Esophagus (tissue), 2 donors: Measurements from ENCODE around the gene MLLT10. TPM values are rescaled to one million over a fixed set of nuclear protein-coding genes. Genes with fewer than 3 reads are reported as not detected.

Experiments used
- H3K27ac ChIP-seq, 2 donors: one replicate each; pipeline ENCODE4 v1.5.1; 2013; ENCODE audit warnings: low read depth in 2 of 2, mild to moderate bottlenecking in 2 of 2, inconsistent platforms in 1 of 2, low read length in 1 of 2, moderate library complexity in 1 of 2
- H3K27me3 ChIP-seq, 2 donors: one replicate each; pipeline ENCODE4 v1.6.1; 2013; ENCODE audit warnings: low read length in 2 of 2, control low read depth in 1 of 2, mild to moderate bottlenecking in 1 of 2; ENCODE audit not compliant: insufficient read depth in 2 of 2, control insufficient read depth in 1 of 2
- H3K36me3 ChIP-seq, 2 donors: one replicate each; pipeline ENCODE4 v1.6.1; 2013; ENCODE audit warnings: low read length in 1 of 2; ENCODE audit not compliant: control insufficient read depth in 2 of 2, insufficient read depth in 2 of 2
- H3K4me1 ChIP-seq, 2 donors: one replicate each; pipeline ENCODE4 v1.6.1; 2013; ENCODE audit warnings: low read length in 1 of 2; ENCODE audit not compliant: control insufficient read depth in 2 of 2, insufficient read depth in 2 of 2
- H3K4me3 ChIP-seq, 2 donors: one replicate each; pipeline ENCODE4 v1.5.1; 2013; ENCODE audit warnings: low read length in 2 of 2, mild to moderate bottlenecking in 2 of 2, low read depth in 1 of 2, moderate library complexity in 1 of 2
- H3K9me3 ChIP-seq, 2 donors: one replicate each; pipeline ENCODE4 v1.6.1; 2013; ENCODE audit warnings: mild to moderate bottlenecking in 2 of 2, low read depth in 1 of 2, low read length in 1 of 2, moderate library complexity in 1 of 2; ENCODE audit not compliant: control insufficient read depth in 2 of 2, insufficient read depth in 1 of 2
- WGBS, 2 donors: extraction: QIAGEN DNeasy Blood & Tissue Kit; methylation state at CpG; one replicate each; pipeline ENCODE4 v1.1.7; 2013; 5-methylcytosine and 5-hydroxymethylcytosine counted together
- polyA plus RNA-seq, 2 donors: library from polyadenylated mRNA; stranded (reverse); fragments of 200-250 nt; gene quantifications; one replicate each; pipeline ENCODE4 v1.2.3, GENCODE V29; 2013
- donor health status: healthy with polysubstance abuse.
- donor health status: Bipolar disorder and iron deficiency.

Gene MLLT10
- polyA plus RNA-seq, 2 donors: 14.2 to 17.7 TPM

DNA sequence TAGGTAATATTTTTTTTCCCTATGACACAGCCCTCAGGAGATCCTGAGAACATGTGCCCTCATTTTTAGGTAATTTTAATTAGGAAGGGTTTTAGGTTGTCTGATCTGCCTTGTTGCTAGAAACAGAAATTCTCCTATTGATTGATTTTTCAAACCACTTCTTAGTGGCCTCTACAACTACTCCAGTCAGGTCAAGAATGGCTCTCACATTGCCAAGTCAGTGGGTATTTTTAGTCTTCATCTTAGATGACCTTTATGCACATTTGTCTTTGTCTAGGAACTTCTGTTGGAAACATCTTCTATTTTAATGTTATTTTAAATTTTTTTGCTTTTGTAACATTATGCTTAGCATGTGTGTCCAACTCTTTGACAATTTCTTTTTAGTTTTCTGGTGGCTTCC lies 162.3 kb downstream of the MLLT10 start:
- Histone ChIP-seq H3K27ac (no peak overlapping the region), H3K4me3 (no peak overlapping the region), H3K36me3 (no peaks in the 10 kb centered on the region), H3K4me1 (no peaks in the 10 kb centered on the region), H3K27me3 (no peaks in the 10 kb centered on the region), H3K9me3 (no peaks in the 10 kb centered on the region)

GRCh38 chr10:21699575-21699974 lies 165.5 kb downstream of the MLLT10 start:
- 97 to 99% methylated on average over 3 of the region's 3 CpGs for WGBS, 2 donors
- Histone ChIP-seq H3K27ac (no peak overlapping the region), H3K4me3 (no peak overlapping the region), H3K36me3 (no peaks in the 10 kb centered on the region), H3K9me3 (no peaks in the 10 kb centered on the region), H3K27me3 (no peaks in the 10 kb centered on the region), H3K4me1 (no peaks in the 10 kb centered on the region)

- Histone ChIP-seq H3K4me1 (peaks cover 4 to 5% of the 10 kb centered on the region in 2 donors), H3K9me3 (no peaks in the 10 kb centered on the region), H3K27me3 (no peaks in the 10 kb centered on the region), H3K36me3 (no peaks in the 10 kb centered on the region), H3K4me3 (no peak overlapping the region), H3K27ac (no peak overlapping the region)
- 96 to 98% methylated on average over 2 of the region's 2 CpGs for WGBS, 2 donors
Observed at GRCh38 chr10:21700474-21700873, 166.4 kb downstream of the MLLT10 start.

GRCh38 chr10:21702633-21703111 lies 168.6 kb downstream of the MLLT10 start:
- Histone ChIP-seq H3K9me3 (no peaks in the 10 kb centered on the region), H3K27me3 (no peaks in the 10 kb centered on the region), H3K36me3 (no peaks in the 10 kb centered on the region), H3K4me1 (peaks cover 6 to 7% of the 10 kb centered on the region in 2 donors), H3K27ac (no peak overlapping the region), H3K4me3 (no peak overlapping the region)
- 56 to 60% methylated on average over 2 of the region's 2 CpGs for WGBS, 2 donors

- Histone ChIP-seq H3K27me3 (no peaks in the 10 kb centered on the region), H3K36me3 (no peaks in the 10 kb centered on the region), H3K27ac (no peak overlapping the region), H3K4me1 (peaks cover 6 to 7% of the 10 kb centered on the region in 2 donors), H3K9me3 (no peaks in the 10 kb centered on the region), H3K4me3 (no peak overlapping the region)
- WGBS, 2 donors: 95 to 99% methylated on average over 5 of the region's 5 CpGs
Observed at GRCh38 chr10:21705142-21705827, 171.3 kb downstream of the MLLT10 start.

DNA sequence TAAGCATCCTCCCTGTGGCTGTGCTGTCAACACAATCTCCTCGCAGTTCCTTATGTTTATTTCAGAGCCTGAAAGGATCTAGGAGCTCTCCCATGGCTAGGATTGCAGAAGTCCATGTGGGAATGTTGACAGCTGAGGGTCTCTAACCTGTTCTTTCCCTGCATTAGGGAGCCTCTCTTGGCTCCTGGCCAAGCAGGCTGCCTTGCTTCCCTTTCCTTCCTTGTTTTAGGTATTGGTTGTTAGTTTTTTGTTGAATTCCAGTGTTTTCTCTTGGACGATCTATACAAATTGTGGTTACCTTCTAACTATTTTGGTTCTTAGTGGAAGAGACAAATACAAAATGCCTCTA lies 171.8 kb downstream of the MLLT10 start:
- H3K36me3 ChIP-seq: no peaks in the 10 kb centered on the region
- no peaks in the 10 kb centered on the region for H3K27me3 ChIP-seq
- peaks cover 6 to 7% of the 10 kb centered on the region in 2 donors for H3K4me1 ChIP-seq
- H3K9me3 ChIP-seq: no peaks in the 10 kb centered on the region
- 86 to 92% methylated on average over 2 of the region's 2 CpGs for WGBS, 2 donors
- no peak overlapping the region for H3K27ac ChIP-seq
- no peak overlapping the region for H3K4me3 ChIP-seq

GRCh38 chr10:21707498-21707897 lies 173.5 kb downstream of the MLLT10 start:
- Histone ChIP-seq H3K27me3 (no peaks in the 10 kb centered on the region), H3K9me3 (no peaks in the 10 kb centered on the region), H3K4me3 (no peak overlapping the region), H3K27ac (no peak overlapping the region), H3K36me3 (no peaks in the 10 kb centered on the region), H3K4me1 (peaks cover 6 to 7% of the 10 kb centered on the region in 2 donors)
- WGBS, 2 donors: 80 to 86% methylated on average over 3 of the region's 3 CpGs

GRCh38 chr10:21712975-21713374 lies 178.9 kb downstream of the MLLT10 start:
- 89 to 90% methylated on average over 4 of the region's 4 CpGs for WGBS, 2 donors
- H3K4me3 ChIP-seq: no peak overlapping the region
- no peaks in the 10 kb centered on the region for H3K4me1 ChIP-seq
- H3K27me3 ChIP-seq: no peaks in the 10 kb centered on the region
- H3K36me3 ChIP-seq: peaks cover 0 to 6% of the 10 kb centered on the region in 2 donors
- H3K27ac ChIP-seq: no peak overlapping the region
- no peaks in the 10 kb centered on the region for H3K9me3 ChIP-seq

- peaks cover 0 to 6% of the 10 kb centered on the region in 2 donors for H3K36me3 ChIP-seq
- no peak overlapping the region for H3K27ac ChIP-seq
- WGBS, 2 donors: 38 to 53% methylated on average over 2 of the region's 2 CpGs
- no peaks in the 10 kb centered on the region for H3K4me1 ChIP-seq
- H3K27me3 ChIP-seq: no peaks in the 10 kb centered on the region
- H3K9me3 ChIP-seq: no peaks in the 10 kb centered on the region
- H3K4me3 ChIP-seq: no peak overlapping the region
Observed at GRCh38 chr10:21715531-21716195, 181.6 kb downstream of the MLLT10 start.
